Peyer's patch (tissue), 4 donors: ENCODE data around the gene CRYGA.

Source experiments
- CTCF ChIP-seq, 6 experiments: fragments of 450-650 bp in 4 of 6; fragments of 200-600 bp in 2 of 6; sonication (generic) in 1 of 6; IDR thresholded peaks; one replicate each; pipeline ENCODE4 v1.5.1; 2017 to 2019; ENCODE audit warnings: antibody characterized with exemption in 6 of 6, mild to moderate bottlenecking in 3 of 6, moderate library complexity in 1 of 6
- POLR2A ChIP-seq, 2 donors: fragments of 450-650 bp; IDR thresholded peaks; one replicate each; pipeline ENCODE4 v1.5.1; 2017; ENCODE audit warnings: antibody characterized with exemption in 2 of 2, mild to moderate bottlenecking in 2 of 2, moderate library complexity in 2 of 2

- no peak for TF ChIP-seq CTCF (IDR thresholded peaks at IDR 0.05)
- no peak for TF ChIP-seq POLR2A (IDR thresholded peaks at IDR 0.05)
Observed at GRCh38 chr2:208208335-208209085, 45.1 kb upstream of the CRYGA start.
